HepG2 (cell line): ENCODE data around the gene ENKUR. TPM values are rescaled to one million over a fixed set of nuclear protein-coding genes. Genes with fewer than 3 reads are reported as not detected.

Source experiments
- ATAC-seq: fragments of 200-7000 bp; cut with Tn5 transposase; 3 replicates; pipeline ENCODE4 v1.9.1; 2020; ENCODE audit warnings: mild to moderate bottlenecking, moderate library complexity
- BruUV-seq: library from RNA; stranded (reverse); fragments of 400-500 nt; replicated peaks from 2 replicates; lab custom pipeline; 2021; lab: Mats Ljungman, UMichigan
- CTCF ChIA-PET: fragments of 300-600 bp; formaldehyde crosslinking; extraction: SDS; loops from one replicate; lab custom pipeline; 2021; ENCODE audit warnings: low total read pairs, inconsistent platforms, low intra/inter-chr PET ratio; lab: Yijun Ruan, JAX
- POLR2A ChIA-PET: fragments of 350-600 bp; sonication (Branson Sonifier 250); formaldehyde crosslinking; loops from one replicate; lab custom pipeline; 2020; ENCODE audit warnings: antibody characterized with exemption, inconsistent platforms; lab: Yijun Ruan, JAX
- DNase-seq: peaks from one replicate; pipeline ENCODE4 v3.0.0-alpha.2; 2015; ENCODE audit warnings: low spot score
- FAIRE-seq: peaks from 3 replicates; lab custom pipeline; 2011; peaks lifted over from hg19 to GRCh38; lab: Jason Lieb, UNC
- H2AFZ ChIP-seq: one replicate; pipeline ENCODE4 v1.6.1; 2011; ENCODE audit warnings: low read length, inconsistent platforms
- H3K27ac ChIP-seq: fragments of 300-600 bp; 3 replicates; pipeline ENCODE4 v1.8.0; 2011; ENCODE audit warnings: mixed run types, mild to moderate bottlenecking, mixed read lengths, low read length, inconsistent platforms; ENCODE audit not compliant: insufficient read depth; ENCODE audit errors: extremely low read length
- H3K27me3 ChIP-seq, 2 experiments: fragments of 200-600 bp in 1 of 2; 2 replicates in 1 of 2; 3 replicates in 1 of 2; pipeline versions ENCODE4 v1.6.0 to v1.8.0; 2011; ENCODE audit warnings: low read length in 2 of 2, mild to moderate bottlenecking in 2 of 2, moderate library complexity in 2 of 2, inconsistent platforms in 1 of 2; ENCODE audit not compliant: insufficient read depth in 2 of 2, control insufficient read depth in 1 of 2
- H3K36me3 ChIP-seq, 2 experiments: fragments of 200-600 bp in 1 of 2; replicated peaks in 1 of 2; 2 replicates in 1 of 2; 3 replicates in 1 of 2; pipeline versions ENCODE4 v1.5.1 to v1.8.0; 2011; ENCODE audit warnings: low read length in 2 of 2, inconsistent platforms in 1 of 2; ENCODE audit not compliant: insufficient read depth in 2 of 2, control insufficient read depth in 1 of 2
- H3K4me1 ChIP-seq: 2 replicates; pipeline ENCODE4 v1.5.1; 2012; ENCODE audit warnings: low read length, inconsistent platforms; ENCODE audit not compliant: insufficient read depth
- H3K4me2 ChIP-seq: 2 replicates; pipeline ENCODE4 v1.6.0; 2011; ENCODE audit warnings: low read depth, low read length, inconsistent platforms
- H3K4me3 ChIP-seq, 3 experiments: fragments of 200-600 bp in 1 of 3; sonication (generic), shearing (Covaris generic) in 1 of 3; replicated peaks in 1 of 3; 2 replicates each; pipeline ENCODE4 v1.5.1; 2011 to 2016; ENCODE audit warnings: low read length in 3 of 3, inconsistent platforms in 2 of 3, low read depth in 2 of 3, mild to moderate bottlenecking in 2 of 3, control low read depth in 1 of 3, mixed read lengths in 1 of 3; ENCODE audit not compliant: insufficient read depth in 1 of 3
- H3K79me2 ChIP-seq: one replicate; pipeline ENCODE4 v1.6.1; 2011; ENCODE audit warnings: low read length, inconsistent platforms; ENCODE audit not compliant: insufficient read depth
- H3K9ac ChIP-seq: 2 replicates; pipeline ENCODE4 v1.6.0; 2011; ENCODE audit warnings: mild to moderate bottlenecking, low read depth, low read length, inconsistent platforms; ENCODE audit not compliant: insufficient read depth
- H3K9me3 ChIP-seq: 2 replicates; pipeline ENCODE4 v1.5.1; 2012; ENCODE audit warnings: mild to moderate bottlenecking, low read length
- H4K20me1 ChIP-seq: 2 replicates; pipeline ENCODE4 v1.6.0; 2011; ENCODE audit warnings: inconsistent platforms, mild to moderate bottlenecking, low read length, moderate library complexity; ENCODE audit not compliant: insufficient read depth
- ARNT2 ChIP-seq: sonication (generic); formaldehyde crosslinking; IDR thresholded peaks from 2 replicates; pipeline ENCODE4 v1.8.0; 2022; ENCODE audit warnings: mild to moderate bottlenecking, low read depth, missing genetic modification reagents, moderate library complexity
- CHD4 ChIP-seq: fragments of 200-600 bp; sonication (generic); IDR thresholded peaks from 2 replicates; pipeline ENCODE4 v1.7.0; 2017; ENCODE audit warnings: mild to moderate bottlenecking, low read length, borderline replicate concordance
- ELF1 ChIP-seq: sonication (generic); formaldehyde crosslinking; IDR thresholded peaks from 2 replicates; pipeline ENCODE4 v1.4.0; 2020; ENCODE audit warnings: missing genetic modification reagents
- HDAC2 ChIP-seq: sonication (generic); formaldehyde crosslinking; IDR thresholded peaks from 2 replicates; pipeline ENCODE4 v1.4.0; 2020; ENCODE audit warnings: missing genetic modification reagents
- JUN ChIP-seq: sonication (generic); formaldehyde crosslinking; IDR thresholded peaks from 2 replicates; pipeline ENCODE4 v1.4.0; 2020; ENCODE audit warnings: mild to moderate bottlenecking, missing genetic modification reagents
- MEIS2 ChIP-seq: sonication (generic); formaldehyde crosslinking; IDR thresholded peaks from 2 replicates; pipeline ENCODE4 v1.9.0; 2021; ENCODE audit warnings: mild to moderate bottlenecking, missing genetic modification reagents
- MLXIP ChIP-seq: sonication (generic); formaldehyde crosslinking; IDR thresholded peaks from 2 replicates; pipeline ENCODE4 v1.9.0; 2021; ENCODE audit warnings: missing genetic modification reagents, borderline replicate concordance
- MNT ChIP-seq: fragments of 450-650 bp; IDR thresholded peaks from 2 replicates; pipeline ENCODE4 v1.6.1; 2016
- TBL1XR1 ChIP-seq: fragments of 150-350 bp; IDR thresholded peaks from 2 replicates; pipeline ENCODE4 v1.6.1; 2014; ENCODE audit warnings: borderline replicate concordance, low read length; ENCODE audit not compliant: partially characterized antibody
- ZNF138 ChIP-seq: sonication (generic); formaldehyde crosslinking; IDR thresholded peaks from 2 replicates; pipeline ENCODE4 v1.5.0; 2020; ENCODE audit warnings: mild to moderate bottlenecking, low read depth, missing genetic modification reagents
- ZNF234 ChIP-seq: sonication (generic); formaldehyde crosslinking; conservative IDR thresholded peaks from 2 replicates; pipeline ENCODE4 v1.5.1; 2020; ENCODE audit warnings: mild to moderate bottlenecking, missing genetic modification reagents
- ZNF512B ChIP-seq: sonication (generic); formaldehyde crosslinking; IDR thresholded peaks from 2 replicates; pipeline ENCODE4 v1.5.1; 2020; ENCODE audit warnings: missing genetic modification reagents, mild to moderate bottlenecking, borderline replicate concordance
- ZNF672 ChIP-seq: sonication (generic); formaldehyde crosslinking; IDR thresholded peaks from 2 replicates; pipeline ENCODE4 v1.8.1; 2022; ENCODE audit warnings: missing genetic modification reagents
- WGBS: methylation state at CpG from one replicate; pipeline ENCODE4 v1.1.6; 2017; ENCODE audit warnings: low lambda C conversion rate; 5-methylcytosine and 5-hydroxymethylcytosine counted together
- in situ Hi-C: cut with HindIII; loops from 2 replicates; pipeline ENCODE4 v1.10.0; 2017; ENCODE audit warnings: low pct_unique_long_range_greater_than_20kb; ENCODE audit not compliant: extremely low pct_ligation_motif_present
- intact Hi-C: fragments of 100-400 bp; cut with micrococcal nuclease; formaldehyde crosslinking; loops from one replicate; pipeline ENCODE4 v1.10.0; 2022; ENCODE audit not compliant: unreplicated experiment
- polyA plus RNA-seq, 8 experiments: library from polyadenylated mRNA; depleted of rRNA in 3 of 8; stranded (reverse) in 7 of 8; unstranded in 1 of 8; fragments of >200 nt; fragmentation: Illumina TruSeq in 4 of 8; extraction: Trizol in 4 of 8; gene quantifications; 2 replicates each; pipeline versions ENCODE4 v1.2.1 to v1.2.3, GENCODE V29; 2011 to 2016; ENCODE audit warnings: low read depth in 4 of 8, missing spikeins in 1 of 8, mixed read lengths in 1 of 8; ENCODE audit not compliant: insufficient read depth in 1 of 8
- total RNA-seq, 5 experiments: library from RNA; depleted of rRNA; stranded (reverse); fragments of >200 nt; fragmentation: Illumina TruSeq; extraction: Trizol; gene quantifications; 2 replicates each; pipeline ENCODE4 v1.2.3, GENCODE V29; 2016; ENCODE audit warnings: low read depth in 1 of 5

Gene ENKUR
- total and polyA plus RNA-seq, 2 of the 13 experiments (the other 11 are each of a cell fraction or from before 2014, with no cell fraction given) = 0.15 TPM

- TF ChIP-seq MNT (no peak), ZNF138 (no peak), MLXIP (CRISPR knock-in tag) (no peak), TBL1XR1 (no peak)
- TF ChIP-seq, all 625 proteins: peak for 0
These were observed 34.4 kb upstream of the ENKUR start (continued) for GRCh38 chr10:25050402-25050801.

GRCh38 chr10:25049966-25050365 is 34.0 kb upstream of the ENKUR start:
- H3K27me3 ChIP-seq = no peaks in the 10 kb centered on the region
- DNase-seq = no peak
- no peak for ATAC-seq
- intact Hi-C loops (loop anchor here (5.0 kb wide), 1 partner anchor 32 kb away; no protein-coding TSS in a partner anchor), in situ Hi-C loops (no loop called here)
- no peak for FAIRE-seq
- no peak overlapping the region for H3K4me2 ChIP-seq
- no peaks in the 10 kb centered on the region for H3K36me3 ChIP-seq
- ChIA-PET POLR2A (no interaction called here), CTCF (no interaction called here)
- BruUV-seq = no TSS peak
- TF ChIP-seq MEIS2 = no peak
- no peak for TF ChIP-seq ARNT2 (CRISPR knock-in tag)
- TF ChIP-seq ZNF672 = no peak
- TF ChIP-seq HDAC2 (CRISPR knock-in tag) = no peak
- no peak for TF ChIP-seq ZNF512B (CRISPR knock-in tag)
- TF ChIP-seq ELF1 (CRISPR knock-in tag) = no peak
- no peak for TF ChIP-seq ZNF234 (CRISPR knock-in tag)
- TF ChIP-seq CHD4 = no peak
- TF ChIP-seq JUN (CRISPR knock-in tag) = no peak
- H3K79me2 ChIP-seq = no peaks in the 10 kb centered on the region
- no peak overlapping the region for H3K9ac ChIP-seq
- no peak overlapping the region for H3K27ac ChIP-seq
- H3K4me1 ChIP-seq = no peaks in the 10 kb centered on the region
- H3K4me3 ChIP-seq = no peak overlapping the region
- no peak overlapping the region for H2AFZ ChIP-seq
- no peaks in the 10 kb centered on the region for H3K9me3 ChIP-seq
- H4K20me1 ChIP-seq = no peaks in the 10 kb centered on the region
- WGBS = 95% methylated on average over 2 of the region's 2 CpGs
